HepG2 (cell line): ENCODE results near the gene OR1J1. TPM values are rescaled to one million over a fixed set of nuclear protein-coding genes. Genes with fewer than 3 reads are reported as not detected.

ENCODE experiments used
- ATAC-seq: fragments of 200-7000 bp; cut with Tn5 transposase; 3 replicates; pipeline ENCODE4 v1.9.1; 2020; ENCODE audit warnings: mild to moderate bottlenecking, moderate library complexity
- BruUV-seq: library from RNA; stranded (reverse); fragments of 400-500 nt; replicated peaks from 2 replicates; lab custom pipeline; 2021; lab: Mats Ljungman, UMichigan
- CTCF ChIA-PET: fragments of 300-600 bp; formaldehyde crosslinking; extraction: SDS; loops from one replicate; lab custom pipeline; 2021; ENCODE audit warnings: low total read pairs, inconsistent platforms, low intra/inter-chr PET ratio; lab: Yijun Ruan, JAX
- POLR2A ChIA-PET: fragments of 350-600 bp; sonication (Branson Sonifier 250); formaldehyde crosslinking; loops from one replicate; lab custom pipeline; 2020; ENCODE audit warnings: antibody characterized with exemption, inconsistent platforms; lab: Yijun Ruan, JAX
- DNase-seq: peaks from one replicate; pipeline ENCODE4 v3.0.0-alpha.2; 2015; ENCODE audit warnings: low spot score
- FAIRE-seq: peaks from 3 replicates; lab custom pipeline; 2011; peaks lifted over from hg19 to GRCh38; lab: Jason Lieb, UNC
- H2AFZ ChIP-seq: one replicate; pipeline ENCODE4 v1.6.1; 2011; ENCODE audit warnings: low read length, inconsistent platforms
- H3K27ac ChIP-seq: fragments of 300-600 bp; 3 replicates; pipeline ENCODE4 v1.8.0; 2011; ENCODE audit warnings: mixed run types, mild to moderate bottlenecking, mixed read lengths, low read length, inconsistent platforms; ENCODE audit not compliant: insufficient read depth; ENCODE audit errors: extremely low read length
- H3K27me3 ChIP-seq, 2 experiments: fragments of 200-600 bp in 1 of 2; 2 replicates in 1 of 2; 3 replicates in 1 of 2; pipeline versions ENCODE4 v1.6.0 to v1.8.0; 2011; ENCODE audit warnings: low read length in 2 of 2, mild to moderate bottlenecking in 2 of 2, moderate library complexity in 2 of 2, inconsistent platforms in 1 of 2; ENCODE audit not compliant: insufficient read depth in 2 of 2, control insufficient read depth in 1 of 2
- H3K36me3 ChIP-seq, 2 experiments: fragments of 200-600 bp in 1 of 2; replicated peaks in 1 of 2; 2 replicates in 1 of 2; 3 replicates in 1 of 2; pipeline versions ENCODE4 v1.5.1 to v1.8.0; 2011; ENCODE audit warnings: low read length in 2 of 2, inconsistent platforms in 1 of 2; ENCODE audit not compliant: insufficient read depth in 2 of 2, control insufficient read depth in 1 of 2
- H3K4me1 ChIP-seq: 2 replicates; pipeline ENCODE4 v1.5.1; 2012; ENCODE audit warnings: low read length, inconsistent platforms; ENCODE audit not compliant: insufficient read depth
- H3K4me2 ChIP-seq: 2 replicates; pipeline ENCODE4 v1.6.0; 2011; ENCODE audit warnings: low read depth, low read length, inconsistent platforms
- H3K4me3 ChIP-seq, 3 experiments: fragments of 200-600 bp in 1 of 3; sonication (generic), shearing (Covaris generic) in 1 of 3; replicated peaks in 1 of 3; 2 replicates each; pipeline ENCODE4 v1.5.1; 2011 to 2016; ENCODE audit warnings: low read length in 3 of 3, inconsistent platforms in 2 of 3, low read depth in 2 of 3, mild to moderate bottlenecking in 2 of 3, control low read depth in 1 of 3, mixed read lengths in 1 of 3; ENCODE audit not compliant: insufficient read depth in 1 of 3
- H3K79me2 ChIP-seq: one replicate; pipeline ENCODE4 v1.6.1; 2011; ENCODE audit warnings: low read length, inconsistent platforms; ENCODE audit not compliant: insufficient read depth
- H3K9ac ChIP-seq: 2 replicates; pipeline ENCODE4 v1.6.0; 2011; ENCODE audit warnings: mild to moderate bottlenecking, low read depth, low read length, inconsistent platforms; ENCODE audit not compliant: insufficient read depth
- H3K9me3 ChIP-seq: 2 replicates; pipeline ENCODE4 v1.5.1; 2012; ENCODE audit warnings: mild to moderate bottlenecking, low read length
- H4K20me1 ChIP-seq: 2 replicates; pipeline ENCODE4 v1.6.0; 2011; ENCODE audit warnings: inconsistent platforms, mild to moderate bottlenecking, low read length, moderate library complexity; ENCODE audit not compliant: insufficient read depth
- CEBPZ ChIP-seq: IDR thresholded peaks from 2 replicates; pipeline ENCODE4 v1.6.1; 2012; ENCODE audit warnings: low read length, improper control_type of control experiment
- ZBTB38 ChIP-seq: sonication (generic); formaldehyde crosslinking; IDR thresholded peaks from 2 replicates; pipeline ENCODE4 v1.5.1; 2020; ENCODE audit warnings: mild to moderate bottlenecking, missing genetic modification reagents
- WGBS: methylation state at CpG from one replicate; pipeline ENCODE4 v1.1.6; 2017; ENCODE audit warnings: low lambda C conversion rate; 5-methylcytosine and 5-hydroxymethylcytosine counted together
- in situ Hi-C: cut with HindIII; loops from 2 replicates; pipeline ENCODE4 v1.10.0; 2017; ENCODE audit warnings: low pct_unique_long_range_greater_than_20kb; ENCODE audit not compliant: extremely low pct_ligation_motif_present
- intact Hi-C: fragments of 100-400 bp; cut with micrococcal nuclease; formaldehyde crosslinking; loops from one replicate; pipeline ENCODE4 v1.10.0; 2022; ENCODE audit not compliant: unreplicated experiment
- polyA plus RNA-seq, 8 experiments: library from polyadenylated mRNA; depleted of rRNA in 3 of 8; stranded (reverse) in 7 of 8; unstranded in 1 of 8; fragments of >200 nt; fragmentation: Illumina TruSeq in 4 of 8; extraction: Trizol in 4 of 8; gene quantifications; 2 replicates each; pipeline versions ENCODE4 v1.2.1 to v1.2.3, GENCODE V29; 2011 to 2016; ENCODE audit warnings: low read depth in 4 of 8, missing spikeins in 1 of 8, mixed read lengths in 1 of 8; ENCODE audit not compliant: insufficient read depth in 1 of 8
- total RNA-seq, 5 experiments: library from RNA; depleted of rRNA; stranded (reverse); fragments of >200 nt; fragmentation: Illumina TruSeq; extraction: Trizol; gene quantifications; 2 replicates each; pipeline ENCODE4 v1.2.3, GENCODE V29; 2016; ENCODE audit warnings: low read depth in 1 of 5

Gene OR1J1
- total and polyA plus RNA-seq, 2 of the 13 experiments (the other 11 are each of a cell fraction or from before 2014, with no cell fraction given), result not detected

GRCh38 chr9:122466456-122466855, 11.3 kb downstream of the OR1J1 start:
- Histone ChIP-seq H3K9me3 (no peaks in the 10 kb centered on the region), H3K36me3 (no peaks in the 10 kb centered on the region), H3K4me3 (no peak overlapping the region), H3K27me3 (peaks cover 0 to 6% of the 10 kb centered on the region in 2 experiments; a peak in 1 of 5 replicates), H3K4me2 (no peak overlapping the region), H2AFZ (no peak overlapping the region), H3K79me2 (no peaks in the 10 kb centered on the region), H3K4me1 (no peaks in the 10 kb centered on the region), H4K20me1 (no peaks in the 10 kb centered on the region), H3K27ac (no peak overlapping the region), H3K9ac (no peak overlapping the region)
- ChIA-PET CTCF (interaction anchor here (3.9 kb wide), 1 partner anchor 344 kb away, joined by 49 read pairs; no protein-coding TSS in a partner anchor), POLR2A (no interaction called here)
- FAIRE-seq, result no peak
- in situ Hi-C loops, result loop anchor here (5.0 kb wide), 1 partner anchor 346 kb away; no protein-coding TSS in a partner anchor
- WGBS, result 0% methylated on average over 3 of the region's 3 CpGs
- intact Hi-C loops, result no loop called here
- TF ChIP-seq ZBTB38 (no peak), CEBPZ (no peak)
- no peak for DNase-seq
- BruUV-seq, result no TSS peak
- ATAC-seq, result no peak
